Liver (tissue), 9 donors: ENCODE results near the gene PCSK1. TPM values are rescaled to one million over a fixed set of nuclear protein-coding genes. Genes with fewer than 3 reads are reported as not detected.

Experiments used
- DNase-seq: peaks from one replicate; pipeline ENCODE4 v3.0.0-alpha.2; 2017; ENCODE audit warnings: low spot score
- H3K27ac ChIP-seq, 2 donors: one replicate each; pipeline ENCODE4 v1.7.0; 2013; ENCODE audit warnings: inconsistent platforms in 2 of 2, low read length in 2 of 2, control low read depth in 1 of 2, low read depth in 1 of 2, mild to moderate bottlenecking in 1 of 2
- H3K27me3 ChIP-seq, 4 donors: one replicate each; pipeline versions ENCODE4 v1.6.1 to v1.7.0; 2013; ENCODE audit warnings: low read length in 3 of 4, inconsistent platforms in 1 of 4, mild to moderate bottlenecking in 1 of 4, moderate library complexity in 1 of 4; ENCODE audit not compliant: control insufficient read depth in 4 of 4, insufficient read depth in 4 of 4
- H3K36me3 ChIP-seq, 4 donors: one replicate each; pipeline versions ENCODE4 v1.6.1 to v1.7.0; 2013; ENCODE audit warnings: low read length in 3 of 4, mild to moderate bottlenecking in 3 of 4, low read depth in 1 of 4, moderate library complexity in 1 of 4; ENCODE audit not compliant: control insufficient read depth in 4 of 4, insufficient read depth in 3 of 4
- H3K4me1 ChIP-seq, 4 donors: one replicate each; pipeline versions ENCODE4 v1.6.1 to v1.7.0; 2013; ENCODE audit warnings: low read length in 3 of 4, mild to moderate bottlenecking in 3 of 4, moderate library complexity in 1 of 4; ENCODE audit not compliant: control insufficient read depth in 4 of 4, insufficient read depth in 4 of 4
- H3K4me3 ChIP-seq, 3 donors: one replicate each; pipeline versions ENCODE4 v1.6.1 to v1.7.0; 2013; ENCODE audit warnings: low read length in 3 of 3, control low read depth in 1 of 3, low read depth in 1 of 3, mild to moderate bottlenecking in 1 of 3
- H3K9ac ChIP-seq, 2 donors: one replicate each; pipeline ENCODE4 v1.7.0; 2013; ENCODE audit warnings: low read length in 2 of 2, mild to moderate bottlenecking in 2 of 2, moderate library complexity in 2 of 2, control low read depth in 1 of 2, low read depth in 1 of 2
- H3K9me3 ChIP-seq, 4 donors: one replicate each; pipeline versions ENCODE4 v1.6.1 to v1.7.0; 2013; ENCODE audit warnings: low read length in 3 of 4; ENCODE audit not compliant: control insufficient read depth in 4 of 4
- CTCF ChIP-seq: fragments of 150-350 bp; IDR thresholded peaks from 2 replicates; pipeline ENCODE4 v1.5.1; 2017; ENCODE audit warnings: improper control_type of control experiment, low read depth, low read length; ENCODE audit not compliant: missing input control
- EGR1 ChIP-seq, 2 donors: IDR thresholded peaks; 2 replicates each; pipeline ENCODE4 v1.6.1; 2016 to 2018; ENCODE audit warnings: antibody characterized with exemption in 2 of 2, low read depth in 2 of 2
- FOXA1 ChIP-seq: IDR thresholded peaks from 2 replicates; pipeline ENCODE4 v1.6.1; 2016; ENCODE audit warnings: antibody characterized with exemption
- FOXA2 ChIP-seq: IDR thresholded peaks from 2 replicates; pipeline ENCODE4 v1.6.1; 2016; ENCODE audit warnings: antibody characterized with exemption
- HNF4A ChIP-seq, 2 donors: conservative IDR thresholded peaks; 2 replicates each; pipeline ENCODE4 v1.6.1; 2016; ENCODE audit warnings: antibody characterized with exemption in 2 of 2, mild to moderate bottlenecking in 2 of 2
- HNF4G ChIP-seq: IDR thresholded peaks from 2 replicates; pipeline ENCODE4 v1.6.1; 2016; ENCODE audit warnings: antibody characterized with exemption
- MAX ChIP-seq: IDR thresholded peaks from 2 replicates; pipeline ENCODE4 v1.6.1; 2016; ENCODE audit warnings: antibody characterized with exemption
- NR2F2 ChIP-seq: IDR thresholded peaks from 2 replicates; pipeline ENCODE4 v1.6.1; 2016; ENCODE audit warnings: antibody characterized with exemption
- RAD21 ChIP-seq, 2 donors: IDR thresholded peaks; 2 replicates each; pipeline ENCODE4 v1.6.1; 2016; ENCODE audit warnings: antibody characterized with exemption in 2 of 2, mild to moderate bottlenecking in 2 of 2
- REST ChIP-seq: IDR thresholded peaks from 2 replicates; pipeline ENCODE4 v1.6.1; 2016; ENCODE audit warnings: antibody characterized with exemption, mild to moderate bottlenecking
- SP1 ChIP-seq: IDR thresholded peaks from 2 replicates; pipeline ENCODE4 v1.6.1; 2018; ENCODE audit warnings: antibody characterized with exemption, mild to moderate bottlenecking
- YY1 ChIP-seq: IDR thresholded peaks from 2 replicates; pipeline ENCODE4 v1.6.1; 2016; ENCODE audit warnings: antibody characterized with exemption, mild to moderate bottlenecking
- ZBTB33 ChIP-seq: IDR thresholded peaks from 2 replicates; pipeline ENCODE4 v1.6.1; 2016; ENCODE audit warnings: antibody characterized with exemption
- WGBS: extraction: QIAGEN DNeasy Blood & Tissue Kit; methylation state at CpG from one replicate; pipeline ENCODE4 v1.1.7; 2013; 5-methylcytosine and 5-hydroxymethylcytosine counted together
- polyA plus RNA-seq, 2 donors: library from polyadenylated mRNA; stranded (reverse) in 1 of 2; unstranded in 1 of 2; fragments of 200-250 nt in 1 of 2; fragments of >200 nt in 1 of 2; fragmentation: Nextera tagmentation in 1 of 2; extraction: Ambion mirVana in 1 of 2; gene quantifications; one replicate each; pipeline versions ENCODE4 v1.2.1 to v1.2.3, GENCODE V29; 2013 to 2015
- total RNA-seq, 2 donors: library from RNA; depleted of rRNA; stranded (reverse); fragments of >200 nt; gene quantifications; one replicate each; pipeline ENCODE4 v1.2.3, GENCODE V29; 2014
- donor health status: healthy.
- donor health status: healthy.
- donor health status: healthy.
- donor health status: healthy.
- donor health status: healthy.

Gene PCSK1
- total and polyA plus RNA-seq, 4 donors, result 0.01 to 0.09 (median 0.08) TPM

- 92% methylated on average over 3 of the region's 3 CpGs for WGBS
- TF ChIP-seq HNF4A (conservative IDR thresholded peaks at IDR 0.05), result no peak
- no peak for TF ChIP-seq NR2F2
- TF ChIP-seq YY1, result no peak
- TF ChIP-seq FOXA1, result no peak
- no peak for TF ChIP-seq SP1
- no peak for TF ChIP-seq EGR1 (IDR thresholded peaks at IDR 0.05; ENCODE audit: low read depth in 2 of 2)
- TF ChIP-seq HNF4G, result no peak
- H3K36me3 ChIP-seq, result no peaks in the 10 kb centered on the region
- H3K9me3 ChIP-seq, result no peaks in the 10 kb centered on the region
- no peak overlapping the region for H3K27ac ChIP-seq
- H3K9ac ChIP-seq, result no peak overlapping the region
- H3K4me1 ChIP-seq, result no peaks in the 10 kb centered on the region
- no peaks in the 10 kb centered on the region for H3K27me3 ChIP-seq
- DNase-seq, result no peak
- no peak overlapping the region for H3K4me3 ChIP-seq
Observed at GRCh38 chr5:96415897-96416296, 17.2 kb downstream of the PCSK1 start.

GRCh38 chr5:96412868-96413449 is 20.1 kb downstream of the PCSK1 start:
- H3K27me3 ChIP-seq, result no peaks in the 10 kb centered on the region
- TF ChIP-seq FOXA2, result no peak
- TF ChIP-seq REST, result no peak
- TF ChIP-seq HNF4G, result no peak
- no peak for TF ChIP-seq EGR1 (IDR thresholded peaks at IDR 0.05; ENCODE audit: low read depth in 2 of 2)
- no peak for TF ChIP-seq CTCF
- no peak for TF ChIP-seq HNF4A (conservative IDR thresholded peaks at IDR 0.05)
- TF ChIP-seq MAX, result no peak
- no peaks in the 10 kb centered on the region for H3K4me1 ChIP-seq
- no peaks in the 10 kb centered on the region for H3K36me3 ChIP-seq
- DNase-seq, result no peak
- H3K4me3 ChIP-seq, result no peak overlapping the region
- no peaks in the 10 kb centered on the region for H3K9me3 ChIP-seq
- no peak overlapping the region for H3K27ac ChIP-seq
- H3K9ac ChIP-seq, result no peak overlapping the region
- WGBS, result 83% methylated on average over 3 of the region's 3 CpGs

GRCh38 chr5:96410013-96410412 is 23.0 kb downstream of the PCSK1 start:
- no peak for DNase-seq
- Histone ChIP-seq H3K27me3 (no peaks in the 10 kb centered on the region), H3K36me3 (no peaks in the 10 kb centered on the region), H3K9me3 (no peaks in the 10 kb centered on the region), H3K27ac (no peak overlapping the region), H3K9ac (no peak overlapping the region), H3K4me1 (no peaks in the 10 kb centered on the region), H3K4me3 (no peak overlapping the region)
- no peak for TF ChIP-seq RAD21 (IDR thresholded peaks at IDR 0.05)
- no peak for TF ChIP-seq MAX
- no peak for TF ChIP-seq ZBTB33
- WGBS, result 92% methylated on average over 7 of the region's 7 CpGs
